Medulla oblongata (tissue), 1 donor: Measurements from ENCODE around the gene AQP5.
"Not testable (repeated sequence)": the region's sequence is repeated elsewhere in the genome, so short reads cannot be mapped to it uniquely, and the experiment has no call there.

Source experiments
- DNase-seq: peaks from one replicate; pipeline ENCODE4 v3.0.0-alpha.2; 2015; ENCODE audit errors: extremely low spot score

Gene AQP5

DNA sequence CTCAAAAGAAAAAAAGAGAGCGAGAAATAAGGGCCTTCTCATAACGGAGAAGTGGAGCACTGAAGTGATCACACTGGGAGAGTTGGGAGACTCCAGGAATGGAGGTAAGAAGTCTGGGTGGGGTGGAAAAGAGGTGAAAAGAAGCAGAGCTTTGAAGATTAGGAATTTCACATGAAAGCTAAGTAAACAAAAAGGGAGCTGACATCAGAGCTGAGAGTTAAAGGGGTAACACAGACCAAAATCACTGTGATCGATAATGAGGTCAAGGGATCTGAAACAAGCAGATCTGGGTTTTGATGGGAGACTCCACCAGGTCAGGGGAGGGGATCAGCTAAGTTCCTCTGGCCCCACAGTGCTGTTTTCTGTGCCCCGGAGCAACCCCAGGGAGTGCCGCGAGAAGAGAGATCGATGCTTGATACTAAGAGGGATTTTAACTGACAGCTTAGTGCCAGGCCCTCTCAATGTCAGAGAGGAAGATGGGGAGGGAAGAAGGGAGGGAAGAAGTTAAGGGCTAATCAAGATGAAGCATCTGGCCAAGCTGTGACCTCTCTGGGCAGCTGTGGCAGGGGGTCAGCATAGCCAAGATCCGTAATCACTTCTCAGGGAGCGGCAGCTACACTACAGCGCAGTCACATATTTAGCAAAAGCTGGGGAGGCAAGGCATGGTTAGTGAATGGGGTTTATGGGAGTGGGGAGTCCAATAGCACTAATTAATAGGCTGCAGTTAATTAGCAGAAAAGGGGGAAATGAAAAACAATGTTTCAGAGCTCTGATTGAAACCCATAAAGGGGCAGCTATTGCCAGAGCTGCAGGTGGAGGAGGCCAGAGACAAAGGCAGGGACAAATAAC lies 19.1 kb downstream of the AQP5 start:
- DNase-seq = no peak

DNA sequence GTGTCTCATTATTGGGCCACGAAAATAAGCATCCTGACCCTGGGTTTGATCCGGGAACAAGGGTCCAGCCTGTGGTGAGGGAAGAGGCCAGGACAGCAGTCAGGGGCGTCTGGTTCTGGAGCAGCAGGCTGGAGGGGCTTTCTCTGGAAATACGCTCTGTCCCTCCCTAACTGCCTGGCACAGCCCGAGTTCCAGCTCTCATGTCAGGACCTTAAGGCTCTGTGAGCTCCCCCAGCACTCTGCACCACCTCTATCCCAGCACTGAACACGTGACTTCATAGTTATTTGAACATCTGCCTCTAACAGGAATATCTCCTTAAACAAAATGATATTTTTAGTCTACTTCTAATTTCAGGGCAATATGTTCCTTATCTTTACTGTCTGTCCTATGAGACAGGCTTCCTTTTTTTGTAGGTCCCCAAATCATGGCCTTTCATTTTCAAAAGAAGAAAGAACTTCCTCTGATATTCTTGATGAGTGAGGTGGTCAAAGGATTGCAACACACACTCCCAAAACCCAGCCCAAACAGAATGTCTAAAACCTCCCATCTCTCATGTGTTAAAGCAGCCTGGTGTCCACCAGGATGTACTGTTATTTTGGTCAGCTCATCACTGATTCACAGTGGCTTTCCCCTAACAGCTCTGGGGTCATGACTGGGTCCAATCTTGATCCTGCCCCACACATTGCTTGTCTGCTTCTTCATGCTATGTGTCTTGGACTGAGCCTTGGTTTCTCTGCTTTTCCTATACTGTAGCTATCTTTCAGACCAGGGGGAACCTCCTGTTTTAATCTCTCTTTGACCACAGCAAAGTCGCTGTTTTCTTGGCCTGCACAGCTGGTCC lies 20.8 kb downstream of the AQP5 start:
- DNase-seq = peak; percentile 44

DNA sequence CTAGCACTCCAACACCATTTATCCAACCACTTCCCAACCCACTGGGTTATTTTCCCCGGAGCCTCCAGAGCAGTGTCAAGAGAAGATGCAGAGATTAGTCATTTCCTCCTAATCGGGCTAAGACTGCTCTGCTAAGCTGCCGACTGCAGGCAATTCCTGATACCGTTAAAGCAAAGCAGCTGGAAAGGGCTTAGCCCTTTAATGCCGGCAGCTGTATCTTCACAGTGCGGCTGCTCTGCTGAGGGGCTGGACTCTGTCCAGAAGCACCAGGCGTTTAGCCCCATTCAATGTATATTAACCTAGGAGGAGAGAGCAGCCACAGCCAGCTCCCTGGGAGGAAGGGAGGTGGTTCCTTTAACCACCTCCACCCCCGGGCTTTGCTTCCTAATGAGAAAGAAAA lies 22.2 kb downstream of the AQP5 start:
- no peak for DNase-seq

DNA sequence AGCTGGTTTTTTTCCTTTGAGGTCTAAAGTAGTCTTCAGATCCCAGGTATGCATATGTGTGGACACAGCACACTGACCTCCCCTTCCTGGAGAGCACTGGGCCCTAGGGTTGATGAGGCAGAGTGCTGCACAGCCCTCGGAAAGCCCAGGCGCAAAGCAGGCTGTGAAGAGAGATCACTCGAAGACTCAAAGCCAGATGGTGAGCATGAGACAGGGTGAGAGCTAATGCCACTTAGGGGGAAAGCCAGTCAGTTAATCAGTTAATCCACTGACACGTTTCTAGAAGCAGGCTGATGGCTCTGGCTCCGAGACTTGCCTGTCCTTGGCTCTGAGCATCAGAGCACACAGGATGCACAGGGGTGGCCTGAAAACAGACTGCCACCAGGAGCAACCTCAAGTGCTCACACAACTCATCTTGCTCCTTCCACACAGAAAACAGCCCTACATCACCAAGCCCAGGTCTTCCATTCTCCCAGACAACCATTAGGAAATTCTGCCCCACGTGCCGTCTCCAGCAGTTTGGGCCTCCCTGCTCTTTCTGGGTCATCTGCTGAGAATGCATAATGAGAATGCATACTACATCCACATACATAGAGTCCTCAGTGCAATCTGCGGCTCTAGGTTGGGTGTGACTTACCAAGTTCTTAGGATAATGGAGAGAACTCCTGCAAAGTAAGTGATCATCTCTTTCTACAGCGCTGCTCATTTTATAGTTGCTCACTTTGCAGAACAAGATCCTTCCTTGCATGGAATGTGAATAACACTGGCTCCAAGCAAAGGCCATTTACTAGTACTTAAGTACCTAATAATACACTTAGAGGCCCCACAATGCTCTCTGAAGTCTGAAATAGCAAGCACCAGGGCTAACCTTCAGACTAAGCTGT lies 23.0 kb downstream of the AQP5 start:
- DNase-seq = no peak

DNA sequence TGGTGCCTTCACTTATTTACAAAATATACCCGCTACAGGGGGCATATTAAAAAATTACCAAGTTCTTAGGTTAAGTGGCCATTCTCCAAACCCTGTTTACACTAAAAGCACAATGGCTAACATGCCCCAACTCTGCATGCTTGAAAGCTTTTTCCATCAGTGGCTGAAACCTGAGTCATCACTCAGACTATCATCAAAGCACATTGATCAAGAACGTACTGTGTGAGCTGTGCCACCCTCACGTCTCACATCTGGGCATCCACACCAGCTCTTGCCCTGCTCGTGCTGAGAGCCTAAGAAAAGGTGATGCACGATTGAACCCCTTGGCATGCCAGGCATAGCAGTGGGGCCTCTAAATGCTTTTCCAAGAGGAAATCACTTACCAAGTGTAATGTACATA lies 24.3 kb downstream of the AQP5 start:
- no peak for DNase-seq

DNA sequence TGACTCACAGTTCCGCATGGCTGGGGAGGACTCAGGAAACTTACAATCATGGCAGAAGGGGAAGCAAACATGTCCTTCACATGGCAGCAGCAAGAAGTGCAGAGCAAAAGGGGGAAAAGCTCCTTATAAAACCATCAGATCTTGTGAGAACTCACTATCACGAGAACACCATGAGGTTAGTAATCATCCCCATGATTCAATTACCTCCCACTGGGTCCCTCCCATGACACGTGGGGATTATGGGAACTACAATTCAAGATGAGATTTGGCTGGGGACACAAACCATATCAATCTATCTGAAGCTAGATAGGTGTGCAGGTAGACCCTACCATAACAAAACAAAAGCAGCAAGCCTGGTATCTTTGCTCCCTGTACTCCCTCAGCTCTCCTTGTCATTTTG lies 24.8 kb downstream of the AQP5 start:
- not testable (repeated sequence) for DNase-seq

DNA sequence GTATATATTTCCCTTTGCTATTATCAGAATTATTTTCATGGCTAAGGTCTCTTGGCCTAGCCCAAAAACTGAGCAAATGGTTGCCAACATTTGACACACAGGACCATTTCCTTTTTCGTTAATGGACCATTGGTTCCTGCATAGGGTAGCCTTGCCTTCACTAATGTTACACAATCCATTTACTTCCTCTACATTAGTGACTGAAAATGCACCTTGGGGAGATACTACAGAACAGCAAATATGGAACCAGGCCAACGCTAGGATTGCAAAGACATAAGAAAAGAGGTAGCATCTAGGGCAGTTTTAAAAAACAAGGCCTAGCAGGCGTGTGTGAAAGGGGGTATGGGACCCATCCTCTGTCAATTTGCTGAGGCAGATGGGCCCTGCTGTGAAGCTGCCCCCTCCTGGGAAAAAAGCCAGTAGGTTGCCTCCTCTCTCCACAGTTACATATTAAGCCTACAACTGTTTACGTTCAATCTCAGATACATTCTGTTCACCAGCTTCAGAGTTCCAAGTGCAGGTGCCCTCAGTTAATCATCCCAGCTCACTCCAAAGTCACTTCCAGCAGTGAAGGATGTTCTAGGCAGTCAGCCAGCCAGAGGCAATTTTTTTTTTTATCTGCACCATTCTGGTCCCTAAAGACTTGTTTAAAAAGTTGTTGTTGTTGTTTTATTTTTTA lies 26.1 kb downstream of the AQP5 start:
- DNase-seq = no peak

DNA sequence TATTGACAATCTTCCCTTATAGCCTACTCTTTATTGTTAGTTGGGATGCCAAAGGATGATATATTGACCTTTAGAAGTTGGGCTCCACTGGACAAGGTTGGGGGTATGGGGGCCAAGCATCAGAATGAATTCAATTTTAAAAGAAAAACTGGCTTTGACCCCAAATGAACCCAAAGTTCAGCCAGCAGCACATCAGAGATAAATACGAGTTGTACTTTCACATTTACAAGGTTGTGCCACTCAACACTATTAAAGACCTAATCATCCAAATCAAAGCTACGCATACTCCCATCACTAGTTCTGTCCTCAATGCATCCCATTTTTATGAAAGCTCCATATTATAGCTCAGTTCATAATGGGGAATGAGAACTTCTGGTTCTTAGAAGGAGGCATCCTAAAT lies 27.7 kb downstream of the AQP5 start:
- not testable (repeated sequence) for DNase-seq

DNA sequence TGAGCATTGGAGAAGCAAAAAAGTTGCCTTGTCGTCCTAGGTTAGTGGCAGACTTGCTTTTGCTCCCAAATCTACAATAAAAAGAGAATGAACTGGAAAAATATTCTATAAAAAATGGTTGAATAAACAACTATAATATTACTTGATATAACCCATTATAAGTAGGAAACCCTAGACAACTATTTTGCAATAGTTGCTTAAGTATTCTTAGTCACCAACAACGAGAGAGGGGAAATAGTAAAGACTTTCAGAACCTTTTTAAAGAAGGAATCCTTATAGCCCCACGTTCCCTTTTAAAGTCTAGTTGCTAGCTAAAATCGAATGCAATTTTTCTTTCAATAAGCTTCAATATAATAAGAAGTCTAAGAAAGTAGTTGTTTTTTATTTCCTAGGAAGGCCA lies 28.6 kb downstream of the AQP5 start:
- no peak for DNase-seq

DNA sequence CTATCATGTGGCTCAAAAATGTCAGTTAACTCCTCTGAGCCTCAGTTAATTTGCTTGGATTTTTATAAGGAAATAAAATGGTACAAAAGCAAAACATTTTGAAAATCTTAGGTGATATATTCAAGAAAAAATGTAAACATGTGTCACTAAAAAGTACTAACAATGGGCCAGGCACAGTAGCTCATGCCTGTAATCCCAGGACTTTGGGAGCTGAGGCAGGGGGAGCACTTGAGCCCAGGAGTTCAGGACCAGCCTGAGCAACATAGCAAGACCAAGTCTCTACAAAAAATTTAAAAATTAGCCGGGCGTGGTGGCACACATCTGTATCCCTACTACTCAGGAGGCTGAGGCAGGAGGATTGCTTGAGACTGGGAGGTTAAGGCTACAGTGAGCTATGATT lies 36.8 kb downstream of the AQP5 start:
- DNase-seq = no peak

DNA sequence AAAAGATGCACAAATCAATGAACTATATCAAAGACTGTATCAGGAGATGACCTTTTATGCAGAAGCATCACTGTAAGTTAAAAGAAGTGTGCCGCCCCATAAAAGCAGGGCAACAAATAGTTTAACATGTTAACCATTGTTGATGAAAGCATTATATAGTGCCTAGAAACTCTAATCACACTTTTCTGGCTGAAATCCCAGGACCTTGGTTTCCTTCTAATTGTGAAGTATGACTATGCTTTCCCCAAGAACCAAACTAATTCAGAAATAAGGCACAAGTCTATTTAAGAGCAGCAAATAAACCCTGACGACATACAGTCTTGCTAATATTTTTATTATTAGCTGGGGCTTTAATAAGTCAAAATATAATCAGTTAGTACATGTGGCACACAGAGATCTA lies 41.9 kb downstream of the AQP5 start:
- no peak for DNase-seq

DNA sequence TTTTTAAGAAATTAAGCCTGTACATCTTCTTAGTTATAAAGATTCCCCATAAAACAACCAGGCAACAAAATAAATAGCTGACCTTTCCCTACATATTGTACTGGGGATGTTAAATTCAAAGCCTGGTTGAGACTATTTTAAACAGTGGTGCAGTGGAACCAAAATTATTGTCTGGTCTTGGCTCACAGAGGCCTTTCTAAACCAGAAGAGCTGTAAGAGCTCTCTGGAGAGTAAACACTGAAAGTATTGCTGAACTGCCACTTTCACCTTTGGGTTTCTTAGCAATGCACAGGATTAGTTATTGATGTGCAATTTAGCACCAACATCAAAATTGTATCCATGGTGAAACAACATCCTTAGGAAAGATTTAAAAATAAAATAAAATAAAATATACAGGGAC lies 43.0 kb downstream of the AQP5 start:
- no peak for DNase-seq

DNA sequence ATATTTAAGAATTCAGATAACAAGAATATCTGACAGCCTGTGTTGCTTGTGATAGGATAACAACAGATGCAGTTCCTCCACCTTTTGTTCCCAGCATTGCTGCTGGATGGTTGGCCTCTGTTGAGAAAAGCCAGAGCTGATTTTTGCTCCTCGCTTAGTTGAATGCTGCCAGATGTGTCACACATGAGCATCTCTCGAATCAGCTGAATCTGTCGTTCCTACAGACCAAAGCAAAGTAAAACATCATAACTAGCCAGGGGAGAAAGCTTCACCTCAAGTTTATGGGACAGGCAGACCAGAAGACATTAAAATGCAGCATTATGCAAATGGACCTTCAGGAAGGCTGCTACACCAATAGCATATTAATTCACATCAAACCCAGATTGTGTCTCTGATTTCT lies 43.5 kb downstream of the AQP5 start:
- DNase-seq = peak; percentile 51

DNA sequence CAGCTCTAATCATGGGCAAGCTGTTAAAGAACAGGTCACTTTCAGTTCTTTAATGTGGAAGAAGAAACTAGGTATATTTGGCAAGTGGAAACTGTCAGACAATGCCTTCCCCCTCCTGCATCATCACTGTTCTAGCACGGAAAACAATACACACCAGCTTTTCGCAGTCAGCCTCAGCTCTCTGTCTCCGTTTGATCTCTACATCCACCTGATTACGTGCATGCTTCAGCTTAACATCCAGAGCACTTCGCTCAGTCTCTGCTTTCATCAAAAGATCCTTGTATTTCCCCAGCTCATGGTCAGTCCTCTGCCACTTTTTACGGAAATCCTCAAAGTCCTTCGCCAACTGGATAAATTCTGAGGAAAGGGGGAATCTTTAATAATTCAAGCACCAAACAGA lies 44.6 kb downstream of the AQP5 start:
- peak; percentile 53 for DNase-seq

DNA sequence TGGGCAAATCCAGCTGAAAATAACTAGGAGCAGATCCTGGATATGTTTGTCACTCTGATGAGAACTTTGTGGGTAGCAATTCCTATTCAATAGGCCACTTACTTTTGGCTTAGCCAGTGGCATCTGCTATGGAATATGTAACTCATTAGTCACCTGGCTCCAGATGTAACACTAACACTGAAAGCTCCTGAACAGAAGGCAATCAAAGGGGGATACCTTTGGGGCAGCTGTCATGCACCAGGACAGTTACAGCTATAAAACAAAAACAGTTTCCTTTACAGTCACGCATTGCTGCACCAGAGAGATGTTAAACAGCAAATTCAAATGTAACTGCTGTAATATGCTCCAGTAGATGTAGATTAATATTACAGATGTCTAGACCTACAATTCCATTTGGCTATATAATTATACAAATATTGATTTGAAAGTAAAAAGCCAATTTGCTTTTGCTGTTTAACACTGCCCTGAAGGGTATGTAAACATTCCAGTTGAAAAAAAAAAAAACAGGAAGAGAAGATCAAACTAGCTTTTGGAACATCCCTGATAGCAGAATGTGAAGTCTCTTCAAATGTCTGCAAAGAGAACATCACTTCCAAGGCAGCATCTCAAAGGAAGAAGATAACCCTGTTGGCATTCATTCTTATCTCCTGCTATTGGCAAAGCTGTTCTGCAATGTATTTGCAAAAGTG lies 45.2 kb downstream of the AQP5 start:
- DNase-seq = no peak

DNA sequence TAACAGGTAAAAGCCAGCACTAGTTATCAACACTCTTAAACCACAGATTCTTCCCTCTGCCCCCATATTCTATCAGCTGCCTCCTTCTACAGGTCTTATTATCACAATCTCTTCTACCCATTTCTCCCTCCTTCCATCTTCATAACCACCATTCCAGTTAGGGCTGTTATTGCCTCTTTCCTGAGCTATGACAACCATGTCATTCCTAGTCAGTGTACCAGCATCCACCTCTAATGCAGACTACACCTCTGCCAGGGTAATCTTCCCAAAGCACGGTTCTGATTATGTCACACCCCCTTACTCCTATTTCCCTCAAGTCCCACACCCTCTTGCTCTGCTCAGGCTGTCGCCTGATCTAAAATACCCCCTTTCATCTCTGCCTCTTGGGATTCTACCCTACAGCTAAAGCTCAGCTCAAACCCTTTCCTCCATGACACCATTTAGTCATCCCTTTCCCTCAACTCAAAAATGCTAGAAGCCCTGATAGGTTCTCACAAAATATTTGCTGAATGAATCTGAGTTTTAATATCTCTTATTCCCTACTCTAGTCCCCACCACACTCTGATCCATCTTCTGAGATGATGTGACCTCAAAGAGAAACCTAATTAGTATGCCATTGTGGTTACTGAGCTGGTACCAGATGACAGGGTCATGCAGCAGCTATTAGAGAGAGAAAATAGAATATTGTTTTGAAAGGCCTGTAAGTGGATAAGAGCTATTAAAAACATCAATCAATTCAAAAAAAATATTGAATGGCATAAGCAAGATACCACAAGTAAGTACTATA lies 51.9 kb downstream of the AQP5 start:
- DNase-seq = peak; percentile 60

DNA sequence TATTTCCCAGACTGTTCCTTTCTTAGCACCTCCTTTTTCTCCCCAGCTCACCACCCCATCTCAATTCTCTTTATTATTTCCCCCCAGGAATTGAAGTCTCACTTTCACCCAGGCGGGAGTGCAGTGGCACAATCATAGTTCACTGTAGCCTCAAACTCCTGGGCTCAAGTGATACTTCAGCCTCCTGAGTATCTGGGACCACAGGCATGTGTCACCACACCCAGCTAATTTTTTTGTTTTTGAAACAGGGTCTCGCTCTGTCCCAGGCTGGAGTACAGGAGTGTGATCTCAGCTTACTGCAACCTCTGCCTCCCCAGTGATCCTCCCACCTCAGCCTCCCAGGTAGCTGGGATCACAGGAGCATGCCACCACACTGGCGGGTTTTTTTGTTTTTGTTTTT lies 52.7 kb downstream of the AQP5 start:
- no peak for DNase-seq
